Endothelial cell of umbilical vein (primary cell): ENCODE measurements around the gene MGAT4A. TPM values are rescaled to one million over a fixed set of nuclear protein-coding genes. Genes with fewer than 3 reads are reported as not detected.

Experiments used
- BruUV-seq: library from RNA; stranded (reverse); fragments of 400-500 nt; replicated peaks from 2 replicates; lab custom pipeline; 2021; lab: Mats Ljungman, UMichigan
- CTCF ChIA-PET: fragments of 300-600, 350-600 bp; sonication (Branson Sonifier 250); formaldehyde crosslinking; loops from one replicate; lab custom pipeline; 2021; ENCODE audit warnings: antibody characterized with exemption, inconsistent platforms; lab: Charles Lee
- POLR2A ChIA-PET: fragments of 300-600, 350-600 bp; sonication (Branson Sonifier 250); formaldehyde crosslinking; loops from one replicate; lab custom pipeline; 2021; ENCODE audit warnings: antibody characterized with exemption, inconsistent platforms; lab: Charles Lee
- DNase-seq: peaks from one replicate; pipeline ENCODE4 v3.0.0-alpha.2; 2011; ENCODE audit warnings: low read depth, low spot score
- FAIRE-seq: peaks from 2 replicates; lab custom pipeline; 2011; peaks lifted over from hg19 to GRCh38; lab: Jason Lieb, UNC
- H2AFZ ChIP-seq: 2 replicates; pipeline ENCODE4 v1.6.0; 2012; ENCODE audit warnings: low read depth, low read length, control low read depth, inconsistent platforms
- H3K27ac ChIP-seq: 2 replicates; pipeline ENCODE4 v1.5.1; 2011; ENCODE audit warnings: low read depth, mild to moderate bottlenecking, control low read depth, low read length, moderate library complexity; ENCODE audit not compliant: insufficient read depth
- H3K27me3 ChIP-seq, 2 experiments: 2 replicates each; pipeline versions ENCODE4 v1.6.0 to v1.6.1; 2011; ENCODE audit warnings: low read length in 2 of 2, mixed read lengths in 1 of 2; ENCODE audit not compliant: control insufficient read depth in 2 of 2, insufficient read depth in 2 of 2
- H3K36me3 ChIP-seq, 2 experiments: 2 replicates in 1 of 2; 3 replicates in 1 of 2; pipeline ENCODE4 v1.5.1; 2011; ENCODE audit warnings: low read length in 2 of 2, mild to moderate bottlenecking in 1 of 2, moderate library complexity in 1 of 2; ENCODE audit not compliant: control insufficient read depth in 2 of 2, insufficient read depth in 2 of 2; ENCODE audit errors: extremely low read depth in 1 of 2
- H3K4me1 ChIP-seq: 3 replicates; pipeline ENCODE4 v1.5.1; 2011; ENCODE audit warnings: mild to moderate bottlenecking, low read length; ENCODE audit not compliant: control insufficient read depth, insufficient read depth; ENCODE audit errors: extremely low read depth
- H3K4me2 ChIP-seq: 2 replicates; pipeline ENCODE4 v1.6.1; 2011; ENCODE audit warnings: low read length, control low read depth, mixed read lengths; ENCODE audit not compliant: insufficient read depth
- H3K4me3 ChIP-seq, 3 experiments: fragments of 200-600 bp in 1 of 3; sonication (generic), shearing (Covaris generic) in 1 of 3; replicated peaks in 1 of 3; 2 replicates each; pipeline ENCODE4 v1.5.1; 2011 to 2016; ENCODE audit warnings: control low read depth in 3 of 3, low read length in 3 of 3, mild to moderate bottlenecking in 2 of 3, inconsistent platforms in 1 of 3, low read depth in 1 of 3, moderate library complexity in 1 of 3; ENCODE audit not compliant: insufficient read depth in 1 of 3
- H3K79me2 ChIP-seq: 2 replicates; pipeline ENCODE4 v1.6.0; 2012; ENCODE audit warnings: low read length, inconsistent platforms; ENCODE audit not compliant: control insufficient read depth, insufficient read depth
- H3K9ac ChIP-seq: replicated peaks from 2 replicates; pipeline ENCODE3; 2011; ENCODE audit warnings: low read length, control low read depth; ENCODE audit not compliant: insufficient read depth; ENCODE audit errors: extremely low read depth
- H3K9me1 ChIP-seq: replicated peaks from 3 replicates; pipeline ENCODE4 v1.6.0; 2011; ENCODE audit warnings: mild to moderate bottlenecking, low read length; ENCODE audit not compliant: control insufficient read depth, insufficient read depth; ENCODE audit errors: extremely low read depth
- H3K9me3 ChIP-seq: replicated peaks from 2 replicates; pipeline ENCODE4 v1.5.1; 2012; ENCODE audit warnings: low read length, inconsistent platforms; ENCODE audit not compliant: control insufficient read depth, insufficient read depth
- H4K20me1 ChIP-seq: replicated peaks from 2 replicates; pipeline ENCODE3; 2011; ENCODE audit warnings: mild to moderate bottlenecking, low read length; ENCODE audit not compliant: control insufficient read depth, insufficient read depth; ENCODE audit errors: extremely low read depth
- EZH2 ChIP-seq: IDR thresholded peaks from 2 replicates; pipeline ENCODE4 v1.6.1; 2012; ENCODE audit warnings: borderline replicate concordance, low read depth, mild to moderate bottlenecking, moderate library complexity, low read length, inconsistent platforms; ENCODE audit not compliant: severe bottlenecking
- FOS ChIP-seq: IDR thresholded peaks from 2 replicates; pipeline ENCODE4 v1.6.1; 2011; ENCODE audit warnings: mild to moderate bottlenecking, low read length, moderate library complexity, borderline replicate concordance; ENCODE audit not compliant: insufficient read depth
- GATA2 ChIP-seq: IDR thresholded peaks from 2 replicates; pipeline ENCODE4 v1.7.0; 2011; ENCODE audit warnings: low read depth, mild to moderate bottlenecking, moderate library complexity, mixed read lengths, low read length; ENCODE audit not compliant: insufficient read length, insufficient read depth
- JUN ChIP-seq: IDR thresholded peaks from 2 replicates; pipeline ENCODE4 v1.6.1; 2011; ENCODE audit warnings: borderline replicate concordance, low read depth; ENCODE audit not compliant: insufficient read length, insufficient read depth
- MYC ChIP-seq: IDR thresholded peaks from one replicate; pipeline ENCODE4 v1.6.1; 2011; ENCODE audit warnings: mild to moderate bottlenecking, low read depth, low read length
- POLR2A ChIP-seq: IDR thresholded peaks from 2 replicates; pipeline ENCODE4 v1.6.1; 2012; ENCODE audit warnings: low read depth, mild to moderate bottlenecking, control low read depth, low read length
- POLR2AphosphoS5 ChIP-seq: IDR thresholded peaks from 2 replicates; pipeline ENCODE4 v1.6.1; 2012; ENCODE audit warnings: low read depth, mild to moderate bottlenecking, control low read depth, low read length, moderate library complexity; ENCODE audit not compliant: insufficient read depth
- dilution Hi-C: fragments of 300-500 bp; cut with MboI; formaldehyde crosslinking; loops from one replicate; pipeline ENCODE4 v1.15.0; 2019; ENCODE audit warnings: low sequenced_read_pairs; ENCODE audit not compliant: extremely low pct_ligation_motif_present
- intact Hi-C: fragments of 100-400 bp; cut with micrococcal nuclease; formaldehyde crosslinking; loops from one replicate; pipeline ENCODE4 v1.10.0; 2022
- polyA plus RNA-seq, 4 experiments: library from polyadenylated mRNA; depleted of rRNA in 3 of 4; stranded (reverse) in 3 of 4; unstranded in 1 of 4; fragments of >200 nt; gene quantifications; 2 replicates each; pipeline versions ENCODE4 v1.2.1 to v1.2.3, GENCODE V29; 2011 to 2012; ENCODE audit warnings: missing spikeins in 1 of 4
- total RNA-seq: library from RNA; stranded (reverse); gene quantifications from 2 replicates; pipeline ENCODE4 v1.2.3, GENCODE V29; 2021
- TF ChIP-seq, protein P1 (sequence below), 2 donors: IDR thresholded peaks; 1 replicate in 1 of 2; 2 replicates in 1 of 2; pipeline ENCODE4 v1.5.1; 2011; ENCODE audit warnings: low read length in 2 of 2, mild to moderate bottlenecking in 2 of 2, moderate library complexity in 2 of 2, control low read depth in 1 of 2, inconsistent platforms in 1 of 2, low read depth in 1 of 2; ENCODE audit not compliant: insufficient read depth in 1 of 2; ENCODE audit errors: extremely low read depth in 1 of 2
- TF ChIP-seq, protein P2 (sequence below): IDR thresholded peaks from 2 replicates; pipeline ENCODE4 v1.6.1; 2011; ENCODE audit not compliant: insufficient read depth, insufficient read length

MGAT4A gene
- total and polyA plus RNA-seq, 2 donors (not counting 3 experiments of a cell fraction or from before 2014, with no cell fraction given): 9.2 to 42.2 TPM

GRCh38 chr2:98693477-98693876 lies 37.5 kb downstream of the MGAT4A start:
- no peaks in the 10 kb centered on the region for H3K9me1 ChIP-seq
- no peaks in the 10 kb centered on the region for H3K9me3 ChIP-seq
- H3K9ac ChIP-seq: no peak overlapping the region
- peaks cover 14% of the 10 kb centered on the region for H3K4me1 ChIP-seq
- TF ChIP-seq POLR2A (no peak), MYC (no peak), EZH2 (no peak), JUN (no peak), FOS (no peak), POLR2AphosphoS5 (no peak), GATA2 (no peak)
- TF ChIP-seq, protein P1, sequence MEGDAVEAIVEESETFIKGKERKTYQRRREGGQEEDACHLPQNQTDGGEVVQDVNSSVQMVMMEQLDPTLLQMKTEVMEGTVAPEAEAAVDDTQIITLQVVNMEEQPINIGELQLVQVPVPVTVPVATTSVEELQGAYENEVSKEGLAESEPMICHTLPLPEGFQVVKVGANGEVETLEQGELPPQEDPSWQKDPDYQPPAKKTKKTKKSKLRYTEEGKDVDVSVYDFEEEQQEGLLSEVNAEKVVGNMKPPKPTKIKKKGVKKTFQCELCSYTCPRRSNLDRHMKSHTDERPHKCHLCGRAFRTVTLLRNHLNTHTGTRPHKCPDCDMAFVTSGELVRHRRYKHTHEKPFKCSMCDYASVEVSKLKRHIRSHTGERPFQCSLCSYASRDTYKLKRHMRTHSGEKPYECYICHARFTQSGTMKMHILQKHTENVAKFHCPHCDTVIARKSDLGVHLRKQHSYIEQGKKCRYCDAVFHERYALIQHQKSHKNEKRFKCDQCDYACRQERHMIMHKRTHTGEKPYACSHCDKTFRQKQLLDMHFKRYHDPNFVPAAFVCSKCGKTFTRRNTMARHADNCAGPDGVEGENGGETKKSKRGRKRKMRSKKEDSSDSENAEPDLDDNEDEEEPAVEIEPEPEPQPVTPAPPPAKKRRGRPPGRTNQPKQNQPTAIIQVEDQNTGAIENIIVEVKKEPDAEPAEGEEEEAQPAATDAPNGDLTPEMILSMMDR (IDR thresholded peaks at IDR 0.05; ENCODE audit: extremely low read depth in 1 of 2, insufficient read depth in 1 of 2, low read depth in 1 of 2, low read length in 2 of 2): no peak
- TF ChIP-seq, protein P2, sequence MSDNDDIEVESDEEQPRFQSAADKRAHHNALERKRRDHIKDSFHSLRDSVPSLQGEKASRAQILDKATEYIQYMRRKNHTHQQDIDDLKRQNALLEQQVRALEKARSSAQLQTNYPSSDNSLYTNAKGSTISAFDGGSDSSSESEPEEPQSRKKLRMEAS: no peak
- no peak overlapping the region for H3K4me3 ChIP-seq
- no TSS peak for BruUV-seq
- FAIRE-seq (no peak), DNase-seq (no peak)
- H3K36me3 ChIP-seq: no peaks in the 10 kb centered on the region
- peak overlapping the region; percentile 38 for H3K4me2 ChIP-seq
- H3K27me3 ChIP-seq: no peaks in the 10 kb centered on the region
- peaks cover 81% of the 10 kb centered on the region for H3K79me2 ChIP-seq
- H3K27ac ChIP-seq: no peak overlapping the region
- ChIA-PET POLR2A (interaction anchor here (0.6 kb wide), 1 partner anchor 13 kb away, joined by 3 read pairs; no protein-coding TSS in a partner anchor), CTCF (interaction anchor here (1.3 to 1.7 kb wide), 4 partner anchors 8 to 44 kb away, joined by 4 to 9 read pairs (median 5); no protein-coding TSS in a partner anchor)
- intact Hi-C loops (no loop called here), dilution Hi-C loops (no loop called here)
- no peak overlapping the region for H2AFZ ChIP-seq
- H4K20me1 ChIP-seq: no peaks in the 10 kb centered on the region
